ENCODE results near the gene RPGR.

DNA sequence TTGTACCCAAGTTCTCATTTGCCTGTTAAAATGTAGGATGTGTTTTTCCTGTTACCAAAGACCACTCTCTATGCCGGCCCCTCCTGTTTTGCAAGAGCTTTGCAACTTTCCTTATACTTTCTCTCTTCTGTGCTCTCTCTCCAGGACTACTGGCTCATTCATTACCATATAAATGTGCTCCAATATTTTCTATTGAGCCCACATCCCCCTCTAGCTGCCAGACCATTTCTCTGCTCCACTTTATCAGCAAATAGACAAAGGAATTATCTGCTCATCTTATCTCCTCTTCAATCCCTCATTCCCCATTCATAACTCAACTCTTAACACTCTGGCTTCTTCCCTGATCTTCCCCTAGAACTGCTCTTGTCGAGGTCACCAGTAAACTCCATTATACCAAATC lies 33.6 kb downstream of the RPGR start:
- TF ChIP-seq, protein P1, sequence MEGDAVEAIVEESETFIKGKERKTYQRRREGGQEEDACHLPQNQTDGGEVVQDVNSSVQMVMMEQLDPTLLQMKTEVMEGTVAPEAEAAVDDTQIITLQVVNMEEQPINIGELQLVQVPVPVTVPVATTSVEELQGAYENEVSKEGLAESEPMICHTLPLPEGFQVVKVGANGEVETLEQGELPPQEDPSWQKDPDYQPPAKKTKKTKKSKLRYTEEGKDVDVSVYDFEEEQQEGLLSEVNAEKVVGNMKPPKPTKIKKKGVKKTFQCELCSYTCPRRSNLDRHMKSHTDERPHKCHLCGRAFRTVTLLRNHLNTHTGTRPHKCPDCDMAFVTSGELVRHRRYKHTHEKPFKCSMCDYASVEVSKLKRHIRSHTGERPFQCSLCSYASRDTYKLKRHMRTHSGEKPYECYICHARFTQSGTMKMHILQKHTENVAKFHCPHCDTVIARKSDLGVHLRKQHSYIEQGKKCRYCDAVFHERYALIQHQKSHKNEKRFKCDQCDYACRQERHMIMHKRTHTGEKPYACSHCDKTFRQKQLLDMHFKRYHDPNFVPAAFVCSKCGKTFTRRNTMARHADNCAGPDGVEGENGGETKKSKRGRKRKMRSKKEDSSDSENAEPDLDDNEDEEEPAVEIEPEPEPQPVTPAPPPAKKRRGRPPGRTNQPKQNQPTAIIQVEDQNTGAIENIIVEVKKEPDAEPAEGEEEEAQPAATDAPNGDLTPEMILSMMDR (IDR thresholded peaks at IDR 0.05) = no peak
- no peak for TF ChIP-seq POLR2A (IDR thresholded peaks at IDR 0.05)
